NOMO-1 treated with dmso at 0.1 percent for 144 hours (cell line): ENCODE data around the gene SNAP25.

ENCODE experiments used
- DNase-seq: peaks from one replicate; lab custom pipeline; 2025; ENCODE audit not compliant: unreplicated experiment; lab: John Stamatoyannopoulos, UW

SNAP25 gene

DNA sequence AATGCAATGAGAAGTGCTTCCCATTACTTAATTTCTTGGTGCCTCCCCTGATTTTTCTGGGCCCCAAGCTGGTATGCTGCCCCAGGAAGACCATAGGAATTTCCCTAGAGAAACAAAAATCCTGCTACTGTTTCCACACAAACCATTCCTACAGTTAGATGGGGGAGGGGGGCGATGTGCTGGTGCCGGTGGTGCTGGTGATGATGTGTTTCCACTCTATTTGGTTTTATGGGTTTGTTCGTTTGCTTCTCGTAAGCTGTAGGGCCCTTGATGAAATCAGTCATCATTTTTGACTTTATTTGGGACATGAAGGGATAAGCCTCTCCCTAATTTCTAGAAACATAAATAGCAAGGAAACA is 110.2 kb downstream of the SNAP25 start:
- DNase-seq, result no peak

DNA sequence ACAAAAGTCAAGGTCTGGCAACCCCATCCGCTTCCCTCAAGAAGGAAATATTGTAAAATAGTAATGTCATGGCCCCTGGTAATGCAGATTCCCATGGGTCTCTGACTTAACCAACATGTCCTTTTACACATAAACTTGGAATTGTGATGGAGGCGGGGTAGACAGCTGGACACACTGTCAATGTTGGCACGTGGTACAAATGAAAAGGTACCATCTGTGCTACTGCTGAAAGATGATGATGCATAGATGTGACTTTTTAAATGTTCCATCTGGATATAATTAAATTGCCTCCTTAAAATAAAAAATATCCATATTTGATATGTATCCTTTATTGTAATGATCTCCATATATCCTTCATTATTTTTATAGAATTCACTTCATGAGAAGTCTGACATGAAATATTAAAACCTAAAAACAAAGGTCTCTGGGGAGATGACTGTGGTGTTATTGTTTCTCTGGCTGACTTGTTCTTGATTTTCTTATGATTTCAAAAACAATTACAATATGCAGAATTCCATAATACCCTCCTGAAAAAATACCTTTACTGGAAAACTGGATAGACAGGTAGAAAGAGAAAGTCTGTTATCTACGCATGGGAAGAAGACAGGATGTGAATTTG is 110.9 kb downstream of the SNAP25 start:
- DNase-seq, result no peak

DNA sequence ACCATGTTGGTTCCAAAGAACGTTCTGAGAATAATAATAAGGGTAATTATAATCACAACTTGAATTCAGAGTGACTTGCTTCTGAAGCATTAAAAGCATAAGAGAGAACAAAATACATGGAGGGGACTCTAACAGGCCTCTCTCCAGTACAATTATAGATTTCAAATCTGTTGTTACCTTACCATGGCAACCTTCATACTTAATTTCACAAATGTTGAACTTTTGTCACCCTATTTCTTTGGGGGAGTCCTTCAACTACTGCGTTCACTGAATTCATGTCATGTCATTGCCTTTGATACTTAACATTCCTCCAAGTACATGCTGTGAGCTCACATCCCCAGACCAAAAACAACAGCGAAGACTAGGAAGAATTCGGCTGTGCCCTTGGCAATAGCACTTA is 111.4 kb downstream of the SNAP25 start:
- no peak for DNase-seq

DNA sequence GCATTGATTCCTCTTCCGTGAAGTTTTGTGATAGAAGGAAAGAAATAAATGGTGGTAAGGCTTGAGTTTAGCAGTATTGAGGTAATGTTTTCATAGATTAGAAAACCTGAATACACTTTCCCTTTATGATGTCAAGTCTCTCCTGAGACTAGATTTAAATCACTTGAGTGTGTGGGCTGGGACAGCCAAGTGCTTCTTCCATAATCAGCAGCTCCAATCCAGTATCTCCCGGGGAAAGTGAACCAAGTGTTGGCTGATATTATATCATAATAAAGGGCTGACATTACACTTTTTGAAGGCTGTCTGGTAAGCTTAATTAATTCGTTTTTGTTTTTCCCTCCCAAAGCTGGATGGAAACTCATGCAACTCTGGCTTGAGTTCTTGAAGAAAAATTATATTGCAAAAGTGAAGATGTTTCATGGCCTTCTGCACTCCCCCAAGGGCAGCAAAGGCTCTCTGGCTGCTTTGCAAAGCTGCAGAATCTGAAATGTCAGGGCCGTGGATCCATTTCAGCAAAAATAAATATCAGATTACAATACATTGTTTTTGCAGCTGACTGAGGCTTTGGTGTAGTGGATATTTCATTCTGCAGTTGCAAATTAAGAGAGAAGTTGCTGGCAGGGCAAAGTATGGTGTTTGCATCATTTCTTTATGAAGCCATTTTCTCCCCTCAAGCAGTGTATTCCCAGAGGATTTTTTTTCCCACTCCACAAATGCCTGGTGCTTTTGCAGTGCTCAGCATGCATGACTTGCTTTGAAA is 114.2 kb downstream of the SNAP25 start:
- no peak for DNase-seq

DNA sequence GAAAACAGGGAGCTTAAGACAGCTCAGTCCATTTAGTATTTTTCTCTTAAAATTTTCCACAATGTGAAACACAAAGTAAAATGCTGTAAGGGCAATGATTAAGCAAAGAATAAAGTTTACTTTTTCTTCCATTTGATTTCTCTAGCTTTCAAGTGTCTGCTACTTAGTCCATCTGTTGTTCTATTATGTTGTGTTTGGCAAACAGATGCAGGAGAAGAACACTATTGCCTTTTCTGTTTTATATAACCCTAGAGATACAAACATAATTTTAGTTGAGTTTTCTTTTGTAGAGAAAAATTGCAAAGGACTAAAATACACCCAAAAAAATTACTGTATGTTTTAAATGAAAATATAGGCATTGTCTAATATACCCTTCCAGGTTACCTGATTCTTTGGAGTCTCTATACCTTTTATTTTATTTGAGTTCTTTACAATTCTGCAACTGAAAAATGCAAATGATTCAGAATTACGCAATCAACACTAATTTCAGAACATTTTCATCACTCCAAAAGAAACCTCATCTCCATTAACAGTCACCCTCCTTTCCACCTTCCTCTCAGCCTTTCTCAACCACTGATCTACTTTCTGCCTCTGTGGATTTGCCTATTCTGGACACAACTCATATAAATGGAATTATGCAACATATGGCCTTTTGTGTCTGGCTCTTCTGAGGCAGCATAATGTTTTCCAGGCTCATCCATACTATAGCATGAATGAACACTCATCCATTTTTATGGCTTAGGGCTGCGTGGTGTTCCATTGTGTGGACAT is 118.5 kb downstream of the SNAP25 start:
- no peak for DNase-seq

DNA sequence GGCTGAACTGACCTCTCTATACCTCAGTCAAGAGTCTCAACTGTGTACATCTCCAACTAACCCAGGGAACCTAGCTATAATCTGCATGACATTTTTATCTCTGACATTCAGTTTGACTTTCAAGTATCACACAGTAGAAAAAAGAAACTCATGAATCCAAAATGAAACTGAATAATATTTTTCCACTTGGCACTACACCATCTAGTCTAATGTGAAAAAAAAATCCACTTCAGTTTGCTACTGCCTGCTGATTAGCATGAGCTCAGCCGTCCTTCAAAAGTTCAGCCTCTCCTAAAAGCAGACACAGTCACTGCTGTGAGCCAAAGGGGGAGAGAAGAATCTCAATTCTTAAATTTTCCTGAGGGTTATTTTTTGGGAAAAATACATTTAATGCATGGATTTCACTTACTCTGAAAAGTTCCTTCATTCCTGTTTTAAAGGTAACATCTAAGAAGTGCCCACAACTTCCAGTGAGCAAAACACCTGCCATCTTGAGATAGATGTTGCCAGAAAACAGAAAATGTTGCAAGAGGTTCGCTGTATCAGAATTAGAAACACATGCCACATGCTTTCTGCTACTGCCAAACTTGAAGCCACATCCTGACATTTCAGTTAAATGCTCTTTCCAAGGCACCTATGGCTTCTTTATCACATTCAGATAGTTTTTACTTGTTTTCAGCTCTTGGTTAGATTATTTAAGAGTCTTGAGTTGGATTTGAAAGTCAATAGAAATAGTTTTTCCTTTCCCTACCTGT is 120.0 kb downstream of the SNAP25 start:
- DNase-seq, result no peak

DNA sequence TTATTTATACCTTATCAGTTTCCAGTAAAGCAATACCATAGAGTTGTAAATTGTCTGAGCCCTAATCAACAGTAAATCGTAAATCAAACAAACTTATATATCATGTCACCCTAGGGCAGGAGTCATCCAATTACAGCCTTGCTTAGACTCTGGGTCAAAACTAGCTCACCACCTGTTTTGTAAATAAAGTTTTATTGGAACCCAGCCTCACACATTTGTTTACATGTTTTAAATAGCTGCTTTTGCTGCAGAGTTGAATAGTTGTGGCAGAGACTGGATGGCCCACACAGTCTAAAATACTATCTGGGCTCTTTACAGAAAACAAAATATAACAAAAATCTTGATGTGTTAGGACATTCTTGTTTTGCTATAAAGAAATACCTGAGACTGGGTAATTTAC is 121.0 kb downstream of the SNAP25 start:
- DNase-seq, result no peak

DNA sequence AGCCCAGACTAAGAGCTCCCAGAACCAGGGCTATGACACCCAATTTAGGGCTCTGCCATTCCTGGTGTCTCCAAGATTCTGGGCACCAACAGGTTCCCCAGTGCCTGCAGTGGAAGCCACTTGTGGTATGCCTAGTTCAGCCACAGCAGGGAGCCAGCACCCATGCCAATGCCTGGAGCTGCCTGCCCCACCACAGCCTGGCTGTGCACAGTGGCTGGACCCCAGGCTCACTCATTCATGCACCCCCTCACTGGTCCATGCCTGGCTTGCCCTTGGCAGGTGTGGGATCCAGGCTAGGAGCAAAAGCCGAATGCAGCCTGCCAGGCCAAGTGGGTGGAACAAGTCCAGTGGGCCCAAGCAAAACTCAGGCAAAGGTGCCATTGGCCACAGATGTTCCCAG is 123.5 kb downstream of the SNAP25 start:
- DNase-seq, result no peak

DNA sequence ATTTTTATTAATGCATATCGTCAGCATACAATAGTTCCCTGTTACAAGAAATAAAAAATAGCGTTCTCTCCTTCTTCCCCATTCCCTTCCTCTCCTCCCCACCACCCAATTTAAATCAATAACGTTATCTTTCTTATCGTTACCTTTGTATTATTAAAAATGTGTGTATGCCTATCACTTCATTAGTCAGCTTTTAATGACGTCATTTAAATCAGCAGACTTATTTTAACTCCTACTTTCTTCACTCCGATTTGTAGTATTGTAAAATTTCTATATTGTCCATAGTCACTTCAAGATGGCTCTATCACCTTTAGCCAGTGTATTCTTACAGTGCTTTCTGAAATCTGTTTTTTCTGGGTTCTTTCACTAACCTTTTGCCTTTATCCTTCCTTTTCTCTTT is 126.3 kb downstream of the SNAP25 start:
- no peak for DNase-seq

DNA sequence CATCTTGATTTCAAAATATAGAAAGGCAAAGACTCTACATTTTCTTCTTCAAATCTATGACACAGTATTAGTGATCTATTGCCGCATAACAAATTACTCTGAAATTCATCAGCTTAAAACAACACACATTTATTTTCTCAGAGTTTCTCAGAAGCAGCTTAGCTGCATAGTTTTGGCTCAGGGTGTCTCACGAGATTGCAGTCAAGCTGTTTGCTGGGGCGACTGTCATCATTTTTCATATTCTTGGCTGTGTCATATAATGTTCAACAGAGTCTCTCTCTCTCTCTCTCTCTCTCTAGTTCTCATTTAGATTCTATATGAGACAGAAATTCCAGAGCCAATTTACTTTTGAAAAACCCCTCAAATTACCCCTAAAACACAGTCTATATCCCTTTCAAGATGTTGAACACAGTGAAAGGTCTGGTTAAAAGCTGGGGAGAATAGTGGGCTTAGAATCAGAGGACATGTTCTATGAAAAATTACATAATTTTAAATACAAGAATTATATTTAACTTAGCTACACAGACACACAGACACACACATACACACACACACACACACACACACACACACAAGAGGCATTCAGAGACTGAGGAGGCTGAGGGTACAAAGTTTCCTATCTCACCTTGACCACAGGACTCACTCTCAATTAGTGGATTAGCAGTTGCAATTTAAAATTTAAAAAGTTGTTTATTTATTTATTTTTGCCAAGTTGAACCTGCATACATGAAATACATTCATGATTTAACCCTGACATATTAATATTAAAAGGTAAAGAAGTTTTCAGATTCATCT is 128.7 kb downstream of the SNAP25 start:
- DNase-seq, result no peak

DNA sequence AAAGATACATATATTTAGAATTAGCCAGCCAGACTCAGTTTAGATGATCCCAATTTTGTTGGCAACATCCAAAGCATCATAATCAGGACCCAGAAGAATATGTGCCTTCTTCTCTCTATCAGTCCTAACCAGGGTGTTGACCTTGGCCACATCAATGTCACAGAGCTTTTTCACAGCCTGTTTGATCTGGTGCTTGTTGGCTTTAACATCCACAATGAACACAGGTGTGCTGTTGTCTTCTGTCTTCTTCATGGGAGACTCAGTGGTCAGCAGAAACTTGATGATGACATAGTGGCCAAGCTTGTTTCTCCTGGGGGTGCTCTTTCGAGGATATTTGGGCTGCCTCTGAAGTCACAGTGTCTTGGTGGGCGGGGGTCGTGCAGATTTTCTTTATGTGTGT is 130.5 kb downstream of the SNAP25 start:
- DNase-seq, result no peak

DNA sequence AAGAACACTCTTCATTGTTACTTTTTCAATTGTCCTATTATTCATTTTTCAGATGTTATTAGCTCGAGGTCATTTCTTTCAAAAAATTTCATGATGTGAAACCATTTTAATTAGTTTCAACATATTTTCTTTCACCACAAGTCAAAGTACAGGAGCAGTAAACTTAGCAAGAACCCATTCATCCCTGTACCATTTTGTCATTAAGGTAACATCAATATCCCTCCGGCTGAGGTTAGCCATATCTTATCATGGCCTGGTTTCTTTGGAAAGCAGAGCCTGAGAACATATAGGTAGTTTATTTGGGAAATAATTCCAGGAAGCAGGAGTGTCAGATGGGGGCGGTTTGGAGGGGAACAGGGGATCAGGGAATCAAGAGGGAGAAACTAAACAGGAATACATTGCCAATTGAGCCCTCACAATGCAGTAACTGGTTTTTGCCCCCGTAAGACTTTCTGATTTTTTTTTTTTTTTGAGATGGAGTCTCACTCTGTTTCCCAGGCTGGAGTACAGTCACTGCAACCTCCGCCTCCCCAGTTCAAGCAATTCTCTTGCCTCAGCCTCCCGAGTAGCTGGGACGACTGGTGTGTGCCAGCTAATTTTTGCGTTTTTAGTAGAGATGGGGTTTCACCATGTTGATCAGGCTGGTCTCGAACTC is 131.7 kb downstream of the SNAP25 start:
- no peak for DNase-seq

DNA sequence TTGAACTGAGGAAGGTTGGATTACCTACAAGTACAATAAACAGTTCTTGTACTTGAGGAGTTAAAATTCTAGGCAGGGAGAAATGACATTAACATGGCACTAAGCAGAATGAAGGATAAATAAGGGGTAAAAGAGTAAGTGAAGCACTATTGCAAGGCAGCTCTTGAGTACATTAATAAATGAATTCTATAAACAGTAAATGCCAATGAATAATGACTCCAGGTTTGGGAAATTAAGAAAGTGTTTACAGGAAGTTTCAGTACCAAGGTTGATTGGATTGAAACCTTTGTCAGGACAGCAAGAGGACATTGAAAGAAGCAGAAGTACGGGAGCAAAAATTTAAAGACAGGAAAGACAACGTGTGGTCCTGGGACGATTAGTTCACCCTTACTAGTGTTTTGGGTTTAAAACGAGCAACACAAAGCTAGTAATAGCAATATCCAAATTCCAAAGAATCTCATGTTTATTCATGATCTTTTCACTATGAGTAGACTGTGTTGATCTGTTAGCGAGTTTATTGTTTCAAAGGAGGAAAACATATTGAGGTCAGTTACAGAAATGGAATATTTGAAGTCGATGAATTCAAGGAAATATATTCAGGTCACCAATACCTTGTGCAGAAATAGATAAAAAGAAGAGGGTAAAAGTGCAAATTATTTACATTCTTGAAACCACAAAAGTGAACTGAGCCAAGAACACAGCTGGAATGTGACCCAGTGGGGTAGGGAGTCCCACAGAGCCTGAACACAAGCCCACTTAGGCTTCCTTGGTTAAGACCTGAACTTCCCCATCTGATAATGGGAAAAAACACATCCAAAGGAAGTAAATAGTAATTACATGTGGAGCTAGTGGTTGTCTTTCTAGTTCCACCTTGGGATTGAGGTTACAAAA is 134.5 kb downstream of the SNAP25 start:
- DNase-seq, result no peak

DNA sequence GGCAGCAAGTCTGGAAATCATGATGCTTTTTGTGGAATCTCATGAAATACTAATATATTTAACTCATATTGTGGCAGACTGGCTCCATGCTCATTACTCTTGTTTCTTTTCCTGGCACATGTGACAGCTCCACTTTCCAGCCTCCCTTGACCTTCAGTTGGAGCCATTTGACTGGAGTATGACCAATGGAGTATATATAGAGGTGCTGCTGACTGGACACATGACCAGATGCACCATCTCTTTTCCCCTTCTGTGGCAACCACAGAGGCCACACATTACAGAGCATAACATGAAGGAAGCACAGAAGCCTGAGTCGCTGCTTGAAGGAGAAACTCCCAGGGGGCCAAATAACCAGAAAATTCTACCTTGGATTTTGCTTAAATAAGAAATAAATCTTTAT is 138.0 kb downstream of the SNAP25 start:
- no peak for DNase-seq
